Measurements from ENCODE around the gene ATG14. TPM values are rescaled to one million over a fixed set of nuclear protein-coding genes. Genes with fewer than 3 reads are reported as not detected.
A peak's percentile ranks its signal among the peaks of the same experiment; 100 is the strongest.

Gene ATG14
- total and polyA plus RNA-seq, 2 of the 13 experiments (the other 11 are each of a cell fraction or from before 2014, with no cell fraction given): 7.2 to 9.1 TPM

DNA sequence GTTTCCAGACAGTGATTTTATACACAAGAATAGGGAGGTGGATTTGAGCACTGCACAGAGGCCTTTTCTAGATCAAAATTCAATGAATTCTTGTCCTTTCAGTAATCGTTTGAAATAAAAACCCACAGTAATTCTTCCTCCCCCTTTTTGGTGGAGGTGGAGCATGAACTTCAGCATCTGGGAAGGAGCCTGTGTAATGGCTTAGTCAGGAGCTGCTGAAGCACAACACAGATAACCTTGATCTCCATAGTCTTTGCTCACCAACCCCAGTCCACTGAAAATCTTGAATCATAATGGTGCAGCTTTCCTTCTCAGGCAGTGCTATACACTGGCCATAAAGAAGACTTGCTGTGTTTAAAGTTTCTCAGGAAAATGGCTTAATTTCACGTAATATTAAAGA lies 35.2 kb upstream of the ATG14 start (continued):
- TF ChIP-seq, protein P1, sequence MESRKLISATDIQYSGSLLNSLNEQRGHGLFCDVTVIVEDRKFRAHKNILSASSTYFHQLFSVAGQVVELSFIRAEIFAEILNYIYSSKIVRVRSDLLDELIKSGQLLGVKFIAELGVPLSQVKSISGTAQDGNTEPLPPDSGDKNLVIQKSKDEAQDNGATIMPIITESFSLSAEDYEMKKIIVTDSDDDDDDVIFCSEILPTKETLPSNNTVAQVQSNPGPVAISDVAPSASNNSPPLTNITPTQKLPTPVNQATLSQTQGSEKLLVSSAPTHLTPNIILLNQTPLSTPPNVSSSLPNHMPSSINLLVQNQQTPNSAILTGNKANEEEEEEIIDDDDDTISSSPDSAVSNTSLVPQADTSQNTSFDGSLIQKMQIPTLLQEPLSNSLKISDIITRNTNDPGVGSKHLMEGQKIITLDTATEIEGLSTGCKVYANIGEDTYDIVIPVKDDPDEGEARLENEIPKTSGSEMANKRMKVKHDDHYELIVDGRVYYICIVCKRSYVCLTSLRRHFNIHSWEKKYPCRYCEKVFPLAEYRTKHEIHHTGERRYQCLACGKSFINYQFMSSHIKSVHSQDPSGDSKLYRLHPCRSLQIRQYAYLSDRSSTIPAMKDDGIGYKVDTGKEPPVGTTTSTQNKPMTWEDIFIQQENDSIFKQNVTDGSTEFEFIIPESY (CRISPR knock-in tag; IDR thresholded peaks at IDR 0.05): no peak
- TF ChIP-seq, protein P2, sequence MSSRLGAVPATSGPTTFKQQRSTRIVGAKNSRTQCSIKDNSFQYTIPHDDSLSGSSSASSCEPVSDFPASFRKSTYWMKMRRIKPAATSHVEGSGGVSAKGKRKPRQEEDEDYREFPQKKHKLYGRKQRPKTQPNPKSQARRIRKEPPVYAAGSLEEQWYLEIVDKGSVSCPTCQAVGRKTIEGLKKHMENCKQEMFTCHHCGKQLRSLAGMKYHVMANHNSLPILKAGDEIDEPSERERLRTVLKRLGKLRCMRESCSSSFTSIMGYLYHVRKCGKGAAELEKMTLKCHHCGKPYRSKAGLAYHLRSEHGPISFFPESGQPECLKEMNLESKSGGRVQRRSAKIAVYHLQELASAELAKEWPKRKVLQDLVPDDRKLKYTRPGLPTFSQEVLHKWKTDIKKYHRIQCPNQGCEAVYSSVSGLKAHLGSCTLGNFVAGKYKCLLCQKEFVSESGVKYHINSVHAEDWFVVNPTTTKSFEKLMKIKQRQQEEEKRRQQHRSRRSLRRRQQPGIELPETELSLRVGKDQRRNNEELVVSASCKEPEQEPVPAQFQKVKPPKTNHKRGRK (CRISPR knock-in tag; IDR thresholded peaks at IDR 0.05): no peak

DNA sequence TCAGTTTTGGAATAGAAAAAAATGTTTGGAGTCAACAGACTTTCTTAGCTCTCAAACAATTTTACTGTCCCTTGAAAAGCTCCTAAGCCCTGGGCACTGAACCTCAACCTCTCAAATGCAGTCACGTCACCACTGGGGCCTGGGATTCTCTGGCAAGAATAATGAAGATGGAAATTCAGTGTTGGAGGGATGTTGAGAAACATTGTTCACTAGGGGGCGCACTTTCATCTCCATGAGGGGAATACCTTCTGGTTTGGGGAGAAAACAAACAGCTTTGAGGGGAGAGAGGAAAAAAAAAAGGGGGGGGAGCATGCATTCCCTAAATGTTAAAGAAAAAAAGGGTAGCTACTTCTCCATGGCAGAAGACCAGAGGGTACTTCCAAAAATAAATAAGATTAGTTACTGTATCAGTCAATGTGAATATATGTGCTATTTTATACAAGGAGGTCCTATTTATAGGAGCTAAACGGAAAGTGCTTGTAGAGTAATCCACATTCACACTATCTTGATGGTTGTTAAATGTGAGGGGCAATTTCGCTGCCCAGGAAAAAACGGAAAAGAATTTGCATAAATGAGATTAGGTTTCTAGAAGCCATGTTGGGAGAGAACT lies 34.6 kb upstream of the ATG14 start:
- Histone ChIP-seq H3K4me2 (ENCODE audit: low read depth, low read length) (no peak overlapping the region), H3K27me3 (ENCODE audit: control insufficient read depth in 1 of 2, insufficient read depth in 2 of 2, low read length in 2 of 2) (peaks cover 0 to 4% of the 10 kb centered on the region in 2 experiments; a peak in 1 of 5 replicates), H3K27ac (ENCODE audit: extremely low read length, insufficient read depth, low read length) (no peak overlapping the region), H2AFZ (ENCODE audit: low read length) (no peak overlapping the region), H4K20me1 (ENCODE audit: insufficient read depth, low read length) (no peaks in the 10 kb centered on the region), H3K9me3 (ENCODE audit: low read length) (no peaks in the 10 kb centered on the region), H3K4me1 (ENCODE audit: insufficient read depth, low read length) (0 out of 2 replicates have a peak, but pooled peaks cover 5% of the 10 kb centered on the region), H3K4me3 (replicated peaks in 1 of 3; ENCODE audit: insufficient read depth in 1 of 3, low read depth in 2 of 3, low read length in 3 of 3) (no peak overlapping the region), H3K36me3 (replicated peaks in 1 of 2; ENCODE audit: control insufficient read depth in 1 of 2, insufficient read depth in 2 of 2, low read length in 2 of 2) (no peaks in the 10 kb centered on the region), H3K9ac (ENCODE audit: insufficient read depth, low read depth, low read length) (no peak overlapping the region), H3K79me2 (ENCODE audit: insufficient read depth, low read length) (no peaks in the 10 kb centered on the region)
- POLR2A ChIA-PET: no interaction called here
- BruUV-seq (replicated peaks): no TSS peak
- 2% methylated on average over 5 of the region's 5 CpGs for WGBS (ENCODE audit: low lambda C conversion rate)
- peak; percentile 76 for FAIRE-seq
- peak; percentile 64 for DNase-seq (ENCODE audit: low spot score)
- peak; percentile 80 for ATAC-seq
- CTCF ChIA-PET (ENCODE audit: low intra/inter-chr PET ratio, low total read pairs): no interaction called here
- intact Hi-C loops (cut with micrococcal nuclease; ENCODE audit: unreplicated experiment): no loop called here
- in situ Hi-C loops (cut with HindIII; ENCODE audit: extremely low pct_ligation_motif_present, low pct_unique_long_range_greater_than_20kb): loop anchor here (25.0 kb wide), 1 partner anchor 216 kb away; no protein-coding TSS in a partner anchor
- no peak for TF ChIP-seq ELF1 (CRISPR knock-in tag; IDR thresholded peaks at IDR 0.05)
- no peak for TF ChIP-seq ZNF253 (CRISPR knock-in tag; IDR thresholded peaks at IDR 0.05; ENCODE audit: borderline replicate concordance)
- no peak for TF ChIP-seq TBL1XR1 (IDR thresholded peaks at IDR 0.05; ENCODE audit: borderline replicate concordance, low read length, partially characterized antibody)
- TF ChIP-seq CREB1 (IDR thresholded peaks at IDR 0.05): peak; percentile 13; the same call in 1 of the 2 replicates
- TF ChIP-seq CREB1 (CRISPR knock-in tag; IDR thresholded peaks at IDR 0.05): no peak
- TF ChIP-seq RFX5 (IDR thresholded peaks at IDR 0.05; ENCODE audit: low read depth, low read length): no peak
- TF ChIP-seq, protein P3, sequence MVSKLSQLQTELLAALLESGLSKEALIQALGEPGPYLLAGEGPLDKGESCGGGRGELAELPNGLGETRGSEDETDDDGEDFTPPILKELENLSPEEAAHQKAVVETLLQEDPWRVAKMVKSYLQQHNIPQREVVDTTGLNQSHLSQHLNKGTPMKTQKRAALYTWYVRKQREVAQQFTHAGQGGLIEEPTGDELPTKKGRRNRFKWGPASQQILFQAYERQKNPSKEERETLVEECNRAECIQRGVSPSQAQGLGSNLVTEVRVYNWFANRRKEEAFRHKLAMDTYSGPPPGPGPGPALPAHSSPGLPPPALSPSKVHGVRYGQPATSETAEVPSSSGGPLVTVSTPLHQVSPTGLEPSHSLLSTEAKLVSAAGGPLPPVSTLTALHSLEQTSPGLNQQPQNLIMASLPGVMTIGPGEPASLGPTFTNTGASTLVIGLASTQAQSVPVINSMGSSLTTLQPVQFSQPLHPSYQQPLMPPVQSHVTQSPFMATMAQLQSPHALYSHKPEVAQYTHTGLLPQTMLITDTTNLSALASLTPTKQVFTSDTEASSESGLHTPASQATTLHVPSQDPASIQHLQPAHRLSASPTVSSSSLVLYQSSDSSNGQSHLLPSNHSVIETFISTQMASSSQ (IDR thresholded peaks at IDR 0.05; ENCODE audit: low read depth): no peak
- TF ChIP-seq, protein P3 (CRISPR knock-in tag; IDR thresholded peaks at IDR 0.05; ENCODE audit: borderline replicate concordance): no peak
- TF ChIP-seq HNRNPK (IDR thresholded peaks at IDR 0.05; ENCODE audit: low read depth, low read length, poor library complexity, severe bottlenecking): peak; percentile 42
- no peak for TF ChIP-seq ZBTB20 (CRISPR knock-in tag; IDR thresholded peaks at IDR 0.05; ENCODE audit: borderline replicate concordance, low read depth)
- TF ChIP-seq IKZF4 (CRISPR knock-in tag; IDR thresholded peaks at IDR 0.05; ENCODE audit: borderline replicate concordance, low read depth, not compliant biosample characterization): no peak

All from HepG2 (cell line).